Vagina (tissue), 2 donors: Measurements from ENCODE around the gene ERCC5. TPM values are rescaled to one million over a fixed set of nuclear protein-coding genes. Genes with fewer than 3 reads are reported as not detected.

Source experiments
- DNase-seq, 2 donors: peaks; one replicate each; pipeline ENCODE4 v3.0.0-alpha.2; 2017; ENCODE audit errors: extremely low spot score in 2 of 2
- H3K27ac ChIP-seq: fragments of 200-600 bp; sonication (generic); one replicate; pipeline ENCODE4 v1.5.1; 2019
- H3K27me3 ChIP-seq: fragments of 200-600 bp; sonication (generic); one replicate; pipeline ENCODE4 v1.5.1; 2019
- H3K36me3 ChIP-seq, 2 donors: fragments of 200-600 bp; sonication (generic); one replicate each; pipeline ENCODE4 v1.5.1; 2017 to 2019
- H3K4me1 ChIP-seq: fragments of 200-600 bp; sonication (generic); one replicate; pipeline ENCODE4 v1.5.1; 2019
- H3K4me3 ChIP-seq, 2 donors: fragments of 200-600 bp; sonication (generic); 1 replicate in 1 of 2; 2 replicates in 1 of 2; pipeline ENCODE4 v1.5.1; 2016 to 2019
- H3K9me3 ChIP-seq: fragments of 200-600 bp; sonication (generic); one replicate; pipeline ENCODE4 v1.5.1; 2019
- POLR2A ChIP-seq, 2 donors: fragments of 450-650 bp; IDR thresholded peaks; one replicate each; pipeline ENCODE4 v1.6.1; 2017; ENCODE audit warnings: antibody characterized with exemption in 2 of 2, mild to moderate bottlenecking in 2 of 2, moderate library complexity in 2 of 2
- POLR2AphosphoS5 ChIP-seq, 2 donors: sonication (generic); formaldehyde crosslinking; IDR thresholded peaks; one replicate each; pipeline ENCODE4 v1.9.0; 2017; ENCODE audit warnings: antibody characterized with exemption in 2 of 2, mild to moderate bottlenecking in 2 of 2, low read depth in 1 of 2; ENCODE audit not compliant: insufficient read depth in 1 of 2
- intact Hi-C: fragments of 100-400 bp; cut with DNase I; formaldehyde crosslinking; loops from one replicate; pipeline ENCODE4 v1.15.1; 2023
- total RNA-seq: library from RNA; depleted of rRNA; stranded (reverse); fragments of >200 nt; gene quantifications from one replicate; pipeline ENCODE4 v1.2.3, GENCODE V29; 2016
- TF ChIP-seq, protein P1 (sequence below), 3 experiments: fragments of 450-650 bp in 2 of 3; fragments of 200-600 bp in 1 of 3; sonication (generic) in 1 of 3; IDR thresholded peaks; one replicate each; pipeline ENCODE4 v1.5.1; 2017 to 2019; ENCODE audit warnings: antibody characterized with exemption in 3 of 3, mild to moderate bottlenecking in 2 of 3, moderate library complexity in 2 of 3

The ERCC5 gene
- total RNA-seq, 1 donor from 2014 or later: 41.3 TPM

- TF ChIP-seq POLR2A (IDR thresholded peaks at IDR 0.05) (no peak), POLR2AphosphoS5 (IDR thresholded peaks at IDR 0.05; ENCODE audit: insufficient read depth in 1 of 2, low read depth in 1 of 2) (no peak)
- TF ChIP-seq, protein P1, sequence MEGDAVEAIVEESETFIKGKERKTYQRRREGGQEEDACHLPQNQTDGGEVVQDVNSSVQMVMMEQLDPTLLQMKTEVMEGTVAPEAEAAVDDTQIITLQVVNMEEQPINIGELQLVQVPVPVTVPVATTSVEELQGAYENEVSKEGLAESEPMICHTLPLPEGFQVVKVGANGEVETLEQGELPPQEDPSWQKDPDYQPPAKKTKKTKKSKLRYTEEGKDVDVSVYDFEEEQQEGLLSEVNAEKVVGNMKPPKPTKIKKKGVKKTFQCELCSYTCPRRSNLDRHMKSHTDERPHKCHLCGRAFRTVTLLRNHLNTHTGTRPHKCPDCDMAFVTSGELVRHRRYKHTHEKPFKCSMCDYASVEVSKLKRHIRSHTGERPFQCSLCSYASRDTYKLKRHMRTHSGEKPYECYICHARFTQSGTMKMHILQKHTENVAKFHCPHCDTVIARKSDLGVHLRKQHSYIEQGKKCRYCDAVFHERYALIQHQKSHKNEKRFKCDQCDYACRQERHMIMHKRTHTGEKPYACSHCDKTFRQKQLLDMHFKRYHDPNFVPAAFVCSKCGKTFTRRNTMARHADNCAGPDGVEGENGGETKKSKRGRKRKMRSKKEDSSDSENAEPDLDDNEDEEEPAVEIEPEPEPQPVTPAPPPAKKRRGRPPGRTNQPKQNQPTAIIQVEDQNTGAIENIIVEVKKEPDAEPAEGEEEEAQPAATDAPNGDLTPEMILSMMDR (IDR thresholded peaks at IDR 0.05): no peak
- H3K4me1 ChIP-seq: no peaks in the 10 kb centered on the region
- H3K9me3 ChIP-seq: no peaks in the 10 kb centered on the region
- H3K27me3 ChIP-seq: no peaks in the 10 kb centered on the region
- no peak overlapping the region for H3K27ac ChIP-seq
- no peak for DNase-seq
- intact Hi-C loops: no loop called here
- no peaks in the 10 kb centered on the region for H3K36me3 ChIP-seq
- no peak overlapping the region for H3K4me3 ChIP-seq
Measured at GRCh38 chr13:102909971-102910370, 64.1 kb downstream of the ERCC5 start.

DNA sequence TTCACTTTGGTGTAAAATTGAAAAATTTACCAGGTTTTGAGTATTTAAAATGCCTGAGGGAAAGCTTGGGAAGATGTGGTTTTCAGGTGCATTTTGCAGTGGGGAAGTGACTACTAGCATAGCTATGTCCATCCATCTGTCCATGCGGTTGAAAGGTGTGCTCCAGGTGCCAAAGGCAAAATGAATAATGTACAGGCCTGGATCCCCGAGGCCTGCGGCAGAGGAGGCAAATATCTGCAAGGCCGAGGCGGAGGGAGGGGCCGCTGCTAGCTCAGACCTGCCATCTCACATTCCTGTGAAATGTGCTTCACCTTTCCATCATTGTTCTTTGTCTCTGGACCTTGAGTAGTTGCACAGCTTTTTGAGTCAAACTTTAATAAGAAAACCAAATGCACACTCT lies 65.5 kb downstream of the ERCC5 start:
- Histone ChIP-seq H3K27ac (no peak overlapping the region), H3K36me3 (no peaks in the 10 kb centered on the region), H3K4me3 (no peak overlapping the region), H3K9me3 (no peaks in the 10 kb centered on the region), H3K4me1 (no peaks in the 10 kb centered on the region), H3K27me3 (no peaks in the 10 kb centered on the region)
- TF ChIP-seq, protein P1 (IDR thresholded peaks at IDR 0.05): no peak
- TF ChIP-seq POLR2AphosphoS5 (IDR thresholded peaks at IDR 0.05; ENCODE audit: insufficient read depth in 1 of 2, low read depth in 1 of 2) (no peak), POLR2A (IDR thresholded peaks at IDR 0.05) (no peak)
- intact Hi-C loops: no loop called here
- no peak for DNase-seq

GRCh38 chr13:102912599-102912998 lies 66.8 kb downstream of the ERCC5 start:
- no peaks in the 10 kb centered on the region for H3K4me1 ChIP-seq
- no peak overlapping the region for H3K27ac ChIP-seq
- H3K9me3 ChIP-seq: no peaks in the 10 kb centered on the region
- H3K4me3 ChIP-seq: no peak overlapping the region
- TF ChIP-seq, protein P1 (IDR thresholded peaks at IDR 0.05): no peak
- TF ChIP-seq POLR2AphosphoS5 (IDR thresholded peaks at IDR 0.05; ENCODE audit: insufficient read depth in 1 of 2, low read depth in 1 of 2): no peak
- TF ChIP-seq POLR2A (IDR thresholded peaks at IDR 0.05): no peak
- H3K27me3 ChIP-seq: no peaks in the 10 kb centered on the region
- no peaks in the 10 kb centered on the region for H3K36me3 ChIP-seq
- DNase-seq: no peak
- intact Hi-C loops: no loop called here

DNA sequence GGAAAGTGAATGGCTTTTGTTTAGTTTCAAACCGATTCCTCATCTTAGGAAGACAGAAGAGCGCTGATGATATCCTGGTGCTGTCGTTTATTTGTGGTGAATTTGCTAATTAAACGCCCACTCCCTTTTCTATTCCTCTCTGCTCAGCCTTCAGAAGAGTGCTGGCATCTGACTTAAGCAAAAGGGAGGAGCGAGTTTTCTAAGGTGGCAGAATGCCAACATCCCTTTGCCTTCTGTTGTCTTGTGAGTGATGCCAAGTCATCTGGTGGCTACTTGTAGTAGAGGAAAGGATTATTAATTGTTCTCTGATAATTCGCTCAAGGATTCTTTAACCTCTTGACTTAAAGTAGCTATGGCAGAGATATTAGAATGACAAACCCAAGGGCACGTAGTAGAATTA lies 68.1 kb downstream of the ERCC5 start:
- no peak overlapping the region for H3K27ac ChIP-seq
- TF ChIP-seq, protein P1 (IDR thresholded peaks at IDR 0.05): no peak
- no peak for TF ChIP-seq POLR2A (IDR thresholded peaks at IDR 0.05)
- no peak for TF ChIP-seq POLR2AphosphoS5 (IDR thresholded peaks at IDR 0.05; ENCODE audit: insufficient read depth in 1 of 2, low read depth in 1 of 2)
- no peaks in the 10 kb centered on the region for H3K9me3 ChIP-seq
- H3K4me1 ChIP-seq: no peaks in the 10 kb centered on the region
- H3K36me3 ChIP-seq: no peaks in the 10 kb centered on the region
- H3K27me3 ChIP-seq: no peaks in the 10 kb centered on the region
- intact Hi-C loops: no loop called here
- no peak overlapping the region for H3K4me3 ChIP-seq
- no peak for DNase-seq

- Histone ChIP-seq H3K27me3 (no peaks in the 10 kb centered on the region), H3K4me3 (no peak overlapping the region), H3K36me3 (no peaks in the 10 kb centered on the region), H3K27ac (no peak overlapping the region), H3K9me3 (no peaks in the 10 kb centered on the region), H3K4me1 (no peaks in the 10 kb centered on the region)
- TF ChIP-seq, protein P1 (IDR thresholded peaks at IDR 0.05): no peak
- TF ChIP-seq POLR2A (IDR thresholded peaks at IDR 0.05) (no peak), POLR2AphosphoS5 (IDR thresholded peaks at IDR 0.05; ENCODE audit: insufficient read depth in 1 of 2, low read depth in 1 of 2) (no peak)
- intact Hi-C loops: no loop called here
- no peak for DNase-seq
Measured at GRCh38 chr13:102914339-102914930, 68.6 kb downstream of the ERCC5 start.
